DND-41 (cell line): ENCODE data around the gene SPDYE3.
"Not testable (repeated sequence)": the region's sequence is repeated elsewhere in the genome, so short reads cannot be mapped to it uniquely, and the experiment has no call there.

Experiments used
- EZH2 ChIP-seq: IDR thresholded peaks from 3 replicates; pipeline ENCODE4 v1.6.1; 2012; ENCODE audit warnings: borderline replicate concordance, low read depth, mild to moderate bottlenecking, moderate library complexity, low read length, inconsistent platforms; ENCODE audit not compliant: severe bottlenecking
- TF ChIP-seq, protein P1 (sequence below): IDR thresholded peaks from 2 replicates; pipeline ENCODE4 v1.5.1; 2012; ENCODE audit warnings: borderline replicate concordance, low read length, moderate library complexity, mild to moderate bottlenecking; ENCODE audit not compliant: poor library complexity, severe bottlenecking; ENCODE audit errors: extremely low read depth

DNA sequence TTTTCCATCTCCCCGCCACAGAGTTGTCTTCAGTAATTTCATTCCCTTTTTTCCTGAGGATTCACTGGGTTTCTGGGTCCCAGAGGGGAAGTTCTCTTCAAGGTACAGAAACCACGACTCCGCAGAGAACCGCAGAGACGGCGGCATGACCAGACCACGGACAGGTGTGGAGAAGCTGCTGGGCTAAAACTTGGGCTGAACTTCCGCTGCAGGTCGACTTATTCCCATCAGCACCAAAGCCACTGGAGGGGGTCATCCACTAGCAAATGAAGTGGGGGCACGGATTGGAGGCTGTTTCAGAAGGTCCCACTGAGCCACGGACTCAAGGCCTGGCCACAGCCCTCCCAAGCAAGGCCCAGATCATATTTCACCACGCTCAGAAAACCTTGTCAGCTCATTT is 3.0 kb upstream of the SPDYE3 start:
- TF ChIP-seq, protein P1, sequence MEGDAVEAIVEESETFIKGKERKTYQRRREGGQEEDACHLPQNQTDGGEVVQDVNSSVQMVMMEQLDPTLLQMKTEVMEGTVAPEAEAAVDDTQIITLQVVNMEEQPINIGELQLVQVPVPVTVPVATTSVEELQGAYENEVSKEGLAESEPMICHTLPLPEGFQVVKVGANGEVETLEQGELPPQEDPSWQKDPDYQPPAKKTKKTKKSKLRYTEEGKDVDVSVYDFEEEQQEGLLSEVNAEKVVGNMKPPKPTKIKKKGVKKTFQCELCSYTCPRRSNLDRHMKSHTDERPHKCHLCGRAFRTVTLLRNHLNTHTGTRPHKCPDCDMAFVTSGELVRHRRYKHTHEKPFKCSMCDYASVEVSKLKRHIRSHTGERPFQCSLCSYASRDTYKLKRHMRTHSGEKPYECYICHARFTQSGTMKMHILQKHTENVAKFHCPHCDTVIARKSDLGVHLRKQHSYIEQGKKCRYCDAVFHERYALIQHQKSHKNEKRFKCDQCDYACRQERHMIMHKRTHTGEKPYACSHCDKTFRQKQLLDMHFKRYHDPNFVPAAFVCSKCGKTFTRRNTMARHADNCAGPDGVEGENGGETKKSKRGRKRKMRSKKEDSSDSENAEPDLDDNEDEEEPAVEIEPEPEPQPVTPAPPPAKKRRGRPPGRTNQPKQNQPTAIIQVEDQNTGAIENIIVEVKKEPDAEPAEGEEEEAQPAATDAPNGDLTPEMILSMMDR = not testable (repeated sequence)
- TF ChIP-seq EZH2 = not testable (repeated sequence)
